AG09309 (cell line): ENCODE data around the gene STK17A.

Experiments used
- DNase-seq: peaks from one replicate; pipeline ENCODE4 v3.0.0-alpha.2; 2010; ENCODE audit warnings: low read depth
- H3K4me3 ChIP-seq: 2 replicates; pipeline ENCODE4 v1.5.1; 2011; ENCODE audit warnings: mild to moderate bottlenecking, low read depth, low read length, moderate library complexity; ENCODE audit not compliant: control insufficient read depth
- CTCF ChIP-seq: IDR thresholded peaks from 2 replicates; pipeline ENCODE4 v1.5.1; 2011; ENCODE audit warnings: mild to moderate bottlenecking, low read depth, low read length, inconsistent platforms; ENCODE audit not compliant: insufficient read depth, control insufficient read depth; ENCODE audit errors: missing control alignments

Gene STK17A

GRCh38 chr7:43582503-43583423 lies at the start of gene STK17A:
Gene STK17A (plus strand): TSS chr7:43583108. CDS start chr7:43583244, 136 bp downstream.
- peak; percentile 38 for DNase-seq
- peak; percentile 99 for TF ChIP-seq CTCF
- peak within 1 kb of the TSS; percentile 77 for H3K4me3 ChIP-seq

GRCh38 chr7:43533801-43534479 lies 49.0 kb upstream of the STK17A start:
- no peak for TF ChIP-seq CTCF
- DNase-seq, result no peak
- no peak overlapping the region for H3K4me3 ChIP-seq

- H3K4me3 ChIP-seq, result no peak overlapping the region
- DNase-seq, result no peak
- no peak for TF ChIP-seq CTCF
These were observed 47.9 kb upstream of the STK17A start for GRCh38 chr7:43535031-43535451.

GRCh38 chr7:43535810-43536585 lies 46.9 kb upstream of the STK17A start:
- H3K4me3 ChIP-seq, result no peak overlapping the region
- no peak for TF ChIP-seq CTCF
- peak; percentile 86 for DNase-seq

GRCh38 chr7:43536773-43537172 lies 46.1 kb upstream of the STK17A start:
- H3K4me3 ChIP-seq, result no peak overlapping the region
- TF ChIP-seq CTCF, result no peak
- no peak for DNase-seq

- TF ChIP-seq CTCF, result no peak
- DNase-seq, result no peak
- H3K4me3 ChIP-seq, result no peak overlapping the region
These were observed 45.0 kb upstream of the STK17A start for GRCh38 chr7:43537765-43538403.
